Amniotic stem cell (primary cell): ENCODE data around the gene MT1E.
A peak's percentile ranks its signal among the peaks of the same experiment; 100 is the strongest.
"Not testable (repeated sequence)": the region's sequence is repeated elsewhere in the genome, so short reads cannot be mapped to it uniquely, and the experiment has no call there.

ENCODE experiments used
- DNase-seq: peaks from one replicate; lab custom pipeline; 2025; lab: John Stamatoyannopoulos, UW

The MT1E gene

GRCh38 chr16:56607109-56607618, 18.4 kb upstream of the MT1E start:
- peak; percentile 86 for DNase-seq

- no peak for DNase-seq
Measured at GRCh38 chr16:56607675-56608042, 17.9 kb upstream of the MT1E start.

- DNase-seq = peak; percentile 90
Measured at GRCh38 chr16:56608043-56608875, 17.3 kb upstream of the MT1E start, which contains the start of gene MT2A. Gene MT2A, plus strand, starts transcription at chr16:56608584. Its CDS starts 72 bp downstream, at chr16:56608656.

- DNase-seq = no peak
Measured at GRCh38 chr16:56608876-56609462, 16.6 kb upstream of the MT1E start.

- peak; percentile 47 for DNase-seq
Measured at GRCh38 chr16:56609463-56609921, 16.1 kb upstream of the MT1E start.

- DNase-seq = peak; percentile 74
Measured at GRCh38 chr16:56610017-56610608, 15.5 kb upstream of the MT1E start.

- no peak for DNase-seq
Measured at GRCh38 chr16:56610609-56611111, 14.9 kb upstream of the MT1E start.

- DNase-seq = no peak
Measured at GRCh38 chr16:56611281-56611833, 14.2 kb upstream of the MT1E start.

- DNase-seq = no peak
Measured at GRCh38 chr16:56613706-56614105, 11.9 kb upstream of the MT1E start.

GRCh38 chr16:56614549-56614991, 11.0 kb upstream of the MT1E start:
- DNase-seq = no peak

GRCh38 chr16:56615353-56615752, 10.2 kb upstream of the MT1E start:
- no peak for DNase-seq

- no peak for DNase-seq
Measured at GRCh38 chr16:56616608-56617211, 8.9 kb upstream of the MT1E start.

- no peak for DNase-seq
Measured at GRCh38 chr16:56617212-56618085, 8.1 kb upstream of the MT1E start.

GRCh38 chr16:56618138-56618537, 7.4 kb upstream of the MT1E start:
- no peak for DNase-seq

GRCh38 chr16:56620339-56620897, 5.2 kb upstream of the MT1E start:
- DNase-seq = no peak

- DNase-seq = not testable (repeated sequence)
Measured at GRCh38 chr16:56621665-56622445, 3.7 kb upstream of the MT1E start.

GRCh38 chr16:56623184-56623583, 2.4 kb upstream of the MT1E start:
- not testable (repeated sequence) for DNase-seq

GRCh38 chr16:56623637-56624036, 1.9 kb upstream of the MT1E start:
- no peak for DNase-seq

GRCh38 chr16:56625943-56626654, 518 bp downstream of the MT1E start:
- DNase-seq = no peak
